Fibroblast of villous mesenchyme (primary cell): ENCODE results near the gene MAPK11. TPM values are rescaled to one million over a fixed set of nuclear protein-coding genes. Genes with fewer than 3 reads are reported as not detected.

ENCODE experiments used
- DNase-seq: peaks from one replicate; pipeline ENCODE4 v3.0.0-alpha.2; 2010; ENCODE audit warnings: low read depth
- H3K4me3 ChIP-seq: 2 replicates; pipeline ENCODE4 v1.5.1; 2011; ENCODE audit warnings: low read depth, mild to moderate bottlenecking, low read length
- CTCF ChIP-seq: IDR thresholded peaks from 2 replicates; pipeline ENCODE4 v1.5.1; 2012; ENCODE audit warnings: low read depth, mild to moderate bottlenecking, low read length; ENCODE audit not compliant: insufficient read depth
- total RNA-seq: library from RNA; depleted of rRNA; stranded (reverse); fragments of >200 nt; gene quantifications from 2 replicates; pipeline ENCODE4 v1.2.3, GENCODE V29; 2012

The MAPK11 gene
- total RNA-seq, 1 donor = 6.5 TPM

GRCh38 chr22:50242406-50242949 is 27.7 kb downstream of the MAPK11 start:
- peak overlapping the region; percentile 94 for H3K4me3 ChIP-seq
- no peak for TF ChIP-seq CTCF
- DNase-seq = peak; percentile 23

- no peak overlapping the region for H3K4me3 ChIP-seq
- TF ChIP-seq CTCF = no peak
- no peak for DNase-seq
Observed at GRCh38 chr22:50238755-50239154, 31.4 kb downstream of the MAPK11 start.

- peak; percentile 60 for TF ChIP-seq CTCF
- DNase-seq = peak; percentile 27
- no peak overlapping the region for H3K4me3 ChIP-seq
Observed at GRCh38 chr22:50236731-50237409, 33.3 kb downstream of the MAPK11 start.

GRCh38 chr22:50233223-50233622 is 37.0 kb downstream of the MAPK11 start:
- no peak for DNase-seq
- no peak overlapping the region for H3K4me3 ChIP-seq
- TF ChIP-seq CTCF = no peak

- H3K4me3 ChIP-seq = no peak overlapping the region
- DNase-seq = no peak
- TF ChIP-seq CTCF = no peak
Observed at GRCh38 chr22:50232481-50233151, 37.6 kb downstream of the MAPK11 start.

- H3K4me3 ChIP-seq = no peak overlapping the region
- no peak for TF ChIP-seq CTCF
- no peak for DNase-seq
Observed at GRCh38 chr22:50229370-50229769, 40.8 kb downstream of the MAPK11 start.
